HepG2 (cell line): ENCODE measurements around the gene SDC1. TPM values are rescaled to one million over a fixed set of nuclear protein-coding genes. Genes with fewer than 3 reads are reported as not detected.

Source experiments
- ARID4A ChIP-seq: sonication (generic); formaldehyde crosslinking; IDR thresholded peaks from 2 replicates; pipeline ENCODE4 v1.5.0; 2020; ENCODE audit warnings: mild to moderate bottlenecking, missing genetic modification reagents, borderline replicate concordance
- ASH2L ChIP-seq: fragments of 300-600, 200-600 bp; sonication (generic); IDR thresholded peaks from 2 replicates; pipeline ENCODE4 v1.7.0; 2017; ENCODE audit warnings: low read depth, mild to moderate bottlenecking, moderate library complexity, mixed read lengths, low read length; ENCODE audit not compliant: insufficient read length
- JDP2 ChIP-seq: sonication (generic); formaldehyde crosslinking; IDR thresholded peaks from 2 replicates; pipeline ENCODE4 v1.8.1; 2022; ENCODE audit warnings: missing genetic modification reagents, borderline replicate concordance
- MYNN ChIP-seq: sonication (generic); formaldehyde crosslinking; IDR thresholded peaks from 2 replicates; pipeline ENCODE4 v1.4.0; 2020; ENCODE audit warnings: mild to moderate bottlenecking, low read depth, missing genetic modification reagents
- NR1H2 ChIP-seq: sonication (generic); formaldehyde crosslinking; IDR thresholded peaks from 2 replicates; pipeline ENCODE4 v1.8.1; 2022; ENCODE audit warnings: low read depth, missing genetic modification reagents, borderline replicate concordance
- NR2F1 ChIP-seq, 2 experiments: fragments of 450-650 bp in 1 of 2; formaldehyde crosslinking in 1 of 2; IDR thresholded peaks; 2 replicates each; pipeline versions ENCODE4 v1.5.0 to v1.6.1; 2016 to 2020; ENCODE audit warnings: mild to moderate bottlenecking in 1 of 2, missing compliant biosample characterization in 1 of 2, missing genetic modification reagents in 1 of 2, moderate library complexity in 1 of 2
- RCOR2 ChIP-seq: IDR thresholded peaks from 2 replicates; pipeline ENCODE4 v1.6.1; 2016; ENCODE audit warnings: missing biosample characterization, missing genetic modification reagents
- REL ChIP-seq: sonication (generic); formaldehyde crosslinking; conservative IDR thresholded peaks from 2 replicates; pipeline ENCODE4 v1.8.0; 2022; ENCODE audit warnings: mild to moderate bottlenecking, missing genetic modification reagents, moderate library complexity
- SRY ChIP-seq: sonication (generic); formaldehyde crosslinking; IDR thresholded peaks from 2 replicates; pipeline ENCODE4 v1.8.0; 2022; ENCODE audit warnings: mild to moderate bottlenecking, missing genetic modification reagents
- WIZ ChIP-seq: sonication (generic); formaldehyde crosslinking; IDR thresholded peaks from 2 replicates; pipeline ENCODE4 v1.5.1; 2020; ENCODE audit warnings: mild to moderate bottlenecking, missing genetic modification reagents
- ZMYM2 ChIP-seq: sonication (generic); formaldehyde crosslinking; IDR thresholded peaks from 2 replicates; pipeline ENCODE4 v1.8.0; 2022; ENCODE audit warnings: mild to moderate bottlenecking, missing genetic modification reagents
- ZNF33A ChIP-seq: sonication (generic); formaldehyde crosslinking; IDR thresholded peaks from 2 replicates; pipeline ENCODE4 v1.5.1; 2020; ENCODE audit warnings: missing genetic modification reagents, mild to moderate bottlenecking, moderate library complexity, borderline replicate concordance
- ZNF567 ChIP-seq: sonication (generic); formaldehyde crosslinking; IDR thresholded peaks from 2 replicates; pipeline ENCODE4 v1.8.1; 2023; ENCODE audit warnings: mild to moderate bottlenecking, missing genetic modification reagents, borderline replicate concordance
- ZNF816 ChIP-seq: sonication (generic); formaldehyde crosslinking; IDR thresholded peaks from 2 replicates; pipeline ENCODE4 v1.8.0; 2022; ENCODE audit warnings: missing genetic modification reagents, mild to moderate bottlenecking, borderline replicate concordance
- ZNF879 ChIP-seq: sonication (generic); formaldehyde crosslinking; IDR thresholded peaks from 2 replicates; pipeline ENCODE4 v1.8.1; 2023; ENCODE audit warnings: missing genetic modification reagents
- polyA plus RNA-seq, 8 experiments: library from polyadenylated mRNA; depleted of rRNA in 3 of 8; stranded (reverse) in 7 of 8; unstranded in 1 of 8; fragments of >200 nt; fragmentation: Illumina TruSeq in 4 of 8; extraction: Trizol in 4 of 8; gene quantifications; 2 replicates each; pipeline versions ENCODE4 v1.2.1 to v1.2.3, GENCODE V29; 2011 to 2016; ENCODE audit warnings: low read depth in 4 of 8, missing spikeins in 1 of 8, mixed read lengths in 1 of 8; ENCODE audit not compliant: insufficient read depth in 1 of 8
- total RNA-seq, 5 experiments: library from RNA; depleted of rRNA; stranded (reverse); fragments of >200 nt; fragmentation: Illumina TruSeq; extraction: Trizol; gene quantifications; 2 replicates each; pipeline ENCODE4 v1.2.3, GENCODE V29; 2016; ENCODE audit warnings: low read depth in 1 of 5
- TF ChIP-seq, protein P1 (sequence below): sonication (generic); formaldehyde crosslinking; IDR thresholded peaks from 2 replicates; pipeline ENCODE4 v1.5.1; 2020; ENCODE audit warnings: missing genetic modification reagents, mild to moderate bottlenecking, borderline replicate concordance
- TF ChIP-seq, protein P2 (sequence below): sonication (generic); formaldehyde crosslinking; IDR thresholded peaks from 2 replicates; pipeline ENCODE4 v1.5.0; 2020; ENCODE audit warnings: missing genetic modification reagents, mild to moderate bottlenecking, borderline replicate concordance
- TF ChIP-seq, protein P3 (sequence below): sonication (generic); formaldehyde crosslinking; IDR thresholded peaks from 2 replicates; pipeline ENCODE4 v1.4.0; 2020; ENCODE audit warnings: mild to moderate bottlenecking, missing genetic modification reagents, borderline replicate concordance

The SDC1 gene
- total and polyA plus RNA-seq, 2 of the 13 experiments (the other 11 are each of a cell fraction or from before 2014, with no cell fraction given), result 108 to 119 TPM

GRCh38 chr2:20190876-20191713, 33.8 kb downstream of the SDC1 start (continued):
- TF ChIP-seq RCOR2 (CRISPR knock-in tag) (no peak), ZMYM2 (CRISPR knock-in tag) (no peak), REL (CRISPR knock-in tag) (no peak), ZNF879 (CRISPR knock-in tag) (no peak), ASH2L (peak; percentile 23), ZNF33A (CRISPR knock-in tag) (no peak), NR1H2 (CRISPR knock-in tag) (no peak), ARID4A (CRISPR knock-in tag) (no peak), ZNF816 (CRISPR knock-in tag) (no peak), ZNF567 (CRISPR knock-in tag) (no peak), WIZ (CRISPR knock-in tag) (no peak), SRY (CRISPR knock-in tag) (no peak), MYNN (CRISPR knock-in tag) (no peak), JDP2 (no peak), NR2F1 (CRISPR knock-in tag; IDR thresholded peaks at IDR 0.05) (no peak)
- TF ChIP-seq, protein P1, sequence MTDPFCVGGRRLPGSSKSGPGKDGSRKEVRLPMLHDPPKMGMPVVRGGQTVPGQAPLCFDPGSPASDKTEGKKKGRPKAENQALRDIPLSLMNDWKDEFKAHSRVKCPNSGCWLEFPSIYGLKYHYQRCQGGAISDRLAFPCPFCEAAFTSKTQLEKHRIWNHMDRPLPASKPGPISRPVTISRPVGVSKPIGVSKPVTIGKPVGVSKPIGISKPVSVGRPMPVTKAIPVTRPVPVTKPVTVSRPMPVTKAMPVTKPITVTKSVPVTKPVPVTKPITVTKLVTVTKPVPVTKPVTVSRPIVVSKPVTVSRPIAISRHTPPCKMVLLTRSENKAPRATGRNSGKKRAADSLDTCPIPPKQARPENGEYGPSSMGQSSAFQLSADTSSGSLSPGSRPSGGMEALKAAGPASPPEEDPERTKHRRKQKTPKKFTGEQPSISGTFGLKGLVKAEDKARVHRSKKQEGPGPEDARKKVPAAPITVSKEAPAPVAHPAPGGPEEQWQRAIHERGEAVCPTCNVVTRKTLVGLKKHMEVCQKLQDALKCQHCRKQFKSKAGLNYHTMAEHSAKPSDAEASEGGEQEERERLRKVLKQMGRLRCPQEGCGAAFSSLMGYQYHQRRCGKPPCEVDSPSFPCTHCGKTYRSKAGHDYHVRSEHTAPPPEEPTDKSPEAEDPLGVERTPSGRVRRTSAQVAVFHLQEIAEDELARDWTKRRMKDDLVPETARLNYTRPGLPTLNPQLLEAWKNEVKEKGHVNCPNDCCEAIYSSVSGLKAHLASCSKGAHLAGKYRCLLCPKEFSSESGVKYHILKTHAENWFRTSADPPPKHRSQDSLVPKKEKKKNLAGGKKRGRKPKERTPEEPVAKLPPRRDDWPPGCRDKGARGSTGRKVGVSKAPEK (CRISPR knock-in tag), result no peak
- TF ChIP-seq, protein P2, sequence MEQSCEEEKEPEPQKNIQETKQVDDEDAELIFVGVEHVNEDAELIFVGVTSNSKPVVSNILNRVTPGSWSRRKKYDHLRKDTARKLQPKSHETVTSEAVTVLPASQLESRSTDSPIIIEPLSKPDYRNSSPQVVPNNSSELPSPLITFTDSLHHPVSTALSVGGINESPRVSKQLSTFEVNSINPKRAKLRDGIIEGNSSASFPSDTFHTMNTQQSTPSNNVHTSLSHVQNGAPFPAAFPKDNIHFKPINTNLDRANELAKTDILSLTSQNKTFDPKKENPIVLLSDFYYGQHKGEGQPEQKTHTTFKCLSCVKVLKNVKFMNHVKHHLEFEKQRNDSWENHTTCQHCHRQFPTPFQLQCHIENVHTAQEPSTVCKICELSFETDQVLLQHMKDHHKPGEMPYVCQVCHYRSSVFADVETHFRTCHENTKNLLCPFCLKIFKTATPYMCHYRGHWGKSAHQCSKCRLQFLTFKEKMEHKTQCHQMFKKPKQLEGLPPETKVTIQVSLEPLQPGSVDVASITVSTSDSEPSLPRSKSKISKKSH, result no peak
- TF ChIP-seq, protein P3, sequence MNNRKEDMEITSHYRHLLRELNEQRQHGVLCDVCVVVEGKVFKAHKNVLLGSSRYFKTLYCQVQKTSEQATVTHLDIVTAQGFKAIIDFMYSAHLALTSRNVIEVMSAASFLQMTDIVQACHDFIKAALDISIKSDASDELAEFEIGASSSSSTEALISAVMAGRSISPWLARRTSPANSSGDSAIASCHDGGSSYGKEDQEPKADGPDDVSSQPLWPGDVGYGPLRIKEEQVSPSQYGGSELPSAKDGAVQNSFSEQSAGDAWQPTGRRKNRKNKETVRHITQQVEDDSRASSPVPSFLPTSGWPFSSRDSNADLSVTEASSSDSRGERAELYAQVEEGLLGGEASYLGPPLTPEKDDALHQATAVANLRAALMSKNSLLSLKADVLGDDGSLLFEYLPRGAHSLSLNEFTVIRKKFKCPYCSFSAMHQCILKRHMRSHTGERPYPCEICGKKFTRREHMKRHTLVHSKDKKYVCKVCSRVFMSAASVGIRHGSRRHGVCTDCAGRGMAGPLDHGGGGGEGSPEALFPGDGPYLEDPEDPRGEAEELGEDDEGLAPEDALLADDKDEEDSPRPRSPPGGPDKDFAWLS (CRISPR knock-in tag), result no peak
